Posterior vena cava (tissue), 2 donors: Measurements from ENCODE around the gene ABCA2. TPM values are rescaled to one million over a fixed set of nuclear protein-coding genes. Genes with fewer than 3 reads are reported as not detected.
"Not testable (repeated sequence)": the region's sequence is repeated elsewhere in the genome, so short reads cannot be mapped to it uniquely, and the experiment has no call there.

Experiments
- DNase-seq: peaks from one replicate; pipeline ENCODE4 v3.0.0-alpha.2; 2020; ENCODE audit warnings: low spot score
- intact Hi-C, 2 donors: fragments of 100-400 bp; cut with DNase I; formaldehyde crosslinking; loops; one replicate each; pipeline versions ENCODE4 v1.14.1 to v1.14.2; 2022 to 2023
- total RNA-seq, 2 donors: library from RNA; stranded (reverse); fragmentation: NEBNext Ultra II Directional; extraction: Animal tissue kit (Norgen Biotek cat#: 25700); gene quantifications; one replicate each; pipeline ENCODE4 v1.2.1, GENCODE V29; 2021
- donor health status: DM: yes; HTN: yes; CAD: no.
- donor health status: DM: yes; HTN: yes; CAD: no.

Gene ABCA2
- total RNA-seq, 2 donors from 2014 or later = 30.8 to 32.8 TPM

DNA sequence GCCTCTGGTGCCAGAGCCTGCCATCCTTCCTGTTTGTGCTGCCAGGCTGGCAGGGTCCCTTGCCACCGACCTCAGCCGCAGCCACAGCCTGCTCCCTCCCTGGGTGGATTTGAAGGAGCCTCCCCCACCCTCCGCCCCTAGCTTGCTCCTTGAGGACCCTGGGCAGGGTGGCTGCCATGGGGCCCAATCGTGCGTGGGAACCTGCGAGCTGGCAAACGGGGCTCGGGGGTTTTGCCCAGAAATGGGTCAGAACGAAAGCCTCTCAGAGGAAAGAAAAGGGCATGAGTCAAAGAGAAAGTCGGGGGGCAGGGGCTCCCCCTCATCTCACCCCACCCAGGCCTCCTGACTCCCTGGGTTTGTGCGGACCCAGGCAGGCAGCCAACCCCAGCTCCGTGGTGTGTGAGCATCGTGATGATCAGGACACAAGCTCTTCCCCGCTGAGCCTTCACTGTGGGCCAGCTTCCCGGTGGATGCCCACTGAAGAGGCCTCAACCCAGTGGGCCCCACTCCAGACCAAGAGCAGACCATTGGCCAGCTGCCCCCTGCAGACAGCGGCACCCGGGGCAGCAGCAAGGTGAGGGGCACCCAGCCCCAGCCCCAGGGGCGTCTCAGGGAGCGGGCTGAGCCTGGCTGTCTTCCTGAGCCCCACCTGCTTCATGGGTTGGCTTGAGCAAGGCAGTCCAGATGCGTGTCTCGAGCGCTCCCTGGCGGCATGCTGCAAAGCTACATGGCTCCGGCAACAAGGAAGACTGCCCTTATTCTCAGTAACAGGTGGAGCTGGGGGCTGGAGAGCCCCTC, 6.9 kb upstream of the ABCA2 start:
- intact Hi-C loops = loop anchor here (2.0 to 10.0 kb wide), 2 partner anchors 190 to 250 kb away; partner anchors contain the start of genes AJM1 (in 1 of the 2) and PHPT1 (in 1 of the 2)
- peak; percentile 93 for DNase-seq

DNA sequence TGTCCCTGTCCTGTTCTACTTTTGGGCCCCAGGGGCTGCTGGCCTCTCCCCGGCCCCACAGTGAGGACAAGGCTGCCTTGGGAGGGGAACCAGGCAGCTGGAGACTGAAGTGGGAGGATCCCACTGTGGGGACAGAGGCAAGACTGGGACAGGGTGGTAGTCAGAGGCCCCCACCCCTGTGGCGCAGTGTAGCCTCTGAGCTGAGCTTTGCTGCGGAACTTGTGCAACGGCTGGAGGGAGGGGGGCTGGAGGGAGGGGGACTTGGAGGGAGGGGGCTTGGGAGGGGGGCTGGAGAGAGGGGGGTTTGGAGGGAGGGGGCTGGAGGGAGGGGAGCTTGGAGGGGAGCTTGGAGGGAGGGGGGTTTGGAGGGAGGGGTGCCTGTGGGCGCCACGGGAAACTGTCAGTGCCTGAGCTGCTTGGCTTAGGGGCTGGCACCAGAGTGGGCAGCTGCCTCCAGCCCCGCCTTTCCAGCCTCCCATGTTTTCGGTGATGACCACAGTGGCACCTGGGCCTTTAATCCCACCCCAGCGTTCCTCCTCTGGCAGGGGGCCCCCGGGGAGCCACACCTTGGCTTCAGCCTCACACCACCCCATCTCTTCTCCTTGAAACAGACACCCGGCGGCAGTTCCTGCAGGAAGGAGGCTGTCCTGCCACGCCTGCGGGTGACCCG, 6.1 kb upstream of the ABCA2 start:
- no peak for DNase-seq
- intact Hi-C loops = loop anchor here (2.0 to 10.0 kb wide), 2 partner anchors 189 to 249 kb away; partner anchors contain the start of genes AJM1 (in 1 of the 2) and PHPT1 (in 1 of the 2)

DNA sequence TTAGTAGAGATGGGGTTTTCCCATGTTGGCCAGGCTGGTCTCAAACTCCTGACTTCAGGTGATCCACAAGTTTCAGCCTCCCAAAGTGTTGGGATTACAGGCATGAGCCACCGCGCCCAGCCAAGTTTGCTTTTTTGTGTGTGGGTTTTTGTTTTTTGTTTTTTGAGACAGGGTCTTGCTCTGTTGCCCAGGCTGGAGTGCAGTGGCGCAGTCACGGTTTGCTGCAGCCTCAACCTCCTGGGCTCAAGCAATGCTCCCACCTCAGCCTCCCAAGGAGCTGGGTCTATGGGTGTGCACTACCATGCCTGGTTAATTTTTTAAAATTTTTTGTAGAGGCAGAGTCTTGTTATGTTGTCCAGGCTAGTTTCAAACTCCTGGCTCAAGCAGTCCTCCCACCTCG, 5.4 kb upstream of the ABCA2 start:
- intact Hi-C loops = loop anchor here in 1 of 2 donors (10.0 kb wide), 1 partner anchor 189 kb away; the partner anchor contains the start of genes AJM1 and PHPT1
- DNase-seq = not testable (repeated sequence)

DNA sequence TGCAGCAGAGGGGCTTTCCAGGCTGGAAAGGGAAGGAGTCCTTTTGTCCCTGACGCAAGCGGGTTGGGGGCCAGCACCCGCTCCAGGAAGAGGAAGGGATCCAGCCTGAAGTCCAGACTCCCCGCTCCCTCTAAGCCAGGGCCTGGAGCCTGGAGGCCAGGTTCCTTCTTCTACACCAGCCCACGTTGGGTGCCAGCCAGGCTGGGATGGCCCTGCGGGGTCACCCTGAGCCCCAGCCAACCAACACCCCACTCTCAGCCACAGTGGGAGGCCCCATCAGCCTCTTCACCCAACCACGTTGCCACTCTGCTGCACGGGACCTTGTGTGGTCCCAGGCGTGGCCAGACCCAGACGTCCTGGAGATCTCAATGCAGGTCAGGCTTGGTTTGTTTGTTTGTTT, 4.8 kb upstream of the ABCA2 start:
- intact Hi-C loops = loop anchor here in 1 of 2 donors (10.0 kb wide), 1 partner anchor 188 kb away; the partner anchor contains the start of genes AJM1 and PHPT1

DNA sequence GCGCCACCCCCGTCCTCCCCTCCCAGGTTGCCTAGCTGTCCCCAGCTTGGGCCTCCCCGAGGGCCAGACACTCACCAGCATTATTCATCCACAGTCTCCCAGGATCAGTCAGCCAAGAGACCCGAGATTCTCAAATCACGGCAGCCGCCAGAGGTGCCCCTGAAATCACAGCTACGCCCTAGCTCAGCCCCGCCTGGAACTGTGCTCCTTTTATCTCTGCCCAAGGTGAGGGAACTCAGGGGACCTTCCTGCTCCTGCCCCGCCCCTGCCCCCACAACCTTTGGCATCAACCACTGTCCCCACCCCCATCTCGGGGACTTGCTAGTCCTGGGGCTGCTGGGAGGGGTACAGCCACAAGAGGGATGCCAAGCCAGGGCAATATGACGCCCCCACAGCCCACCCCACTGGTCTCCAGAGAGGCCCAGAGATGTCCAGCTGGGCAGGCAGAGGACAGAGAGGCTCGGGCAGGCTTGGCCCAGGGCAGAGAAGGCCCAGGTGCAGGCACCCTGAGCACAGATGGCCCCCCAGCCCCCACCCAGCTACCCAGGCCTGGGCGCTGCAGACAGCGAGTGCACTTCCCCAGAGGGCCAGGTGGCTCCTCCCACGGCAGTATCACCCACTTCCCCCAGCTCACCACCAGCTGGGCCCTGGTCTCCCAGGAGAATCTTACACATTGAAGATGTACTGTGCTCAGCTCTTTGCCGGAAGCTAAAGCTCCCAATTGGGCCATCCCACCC, 4.0 kb upstream of the ABCA2 start, which contains the start of gene FUT7:
Gene FUT7, minus strand, starts transcription at position 185 of the 737 bp plus-strand sequence. Its CDS starts 97 bp downstream, at position 88.
- no peak for DNase-seq
- intact Hi-C loops = loop anchor here in 1 of 2 donors (10.0 kb wide), 1 partner anchor 187 kb away; the partner anchor contains the start of genes AJM1 and PHPT1

More for the DNA sequence above, 4.8 kb upstream of the ABCA2 start:
- DNase-seq = peak; percentile 93

DNA sequence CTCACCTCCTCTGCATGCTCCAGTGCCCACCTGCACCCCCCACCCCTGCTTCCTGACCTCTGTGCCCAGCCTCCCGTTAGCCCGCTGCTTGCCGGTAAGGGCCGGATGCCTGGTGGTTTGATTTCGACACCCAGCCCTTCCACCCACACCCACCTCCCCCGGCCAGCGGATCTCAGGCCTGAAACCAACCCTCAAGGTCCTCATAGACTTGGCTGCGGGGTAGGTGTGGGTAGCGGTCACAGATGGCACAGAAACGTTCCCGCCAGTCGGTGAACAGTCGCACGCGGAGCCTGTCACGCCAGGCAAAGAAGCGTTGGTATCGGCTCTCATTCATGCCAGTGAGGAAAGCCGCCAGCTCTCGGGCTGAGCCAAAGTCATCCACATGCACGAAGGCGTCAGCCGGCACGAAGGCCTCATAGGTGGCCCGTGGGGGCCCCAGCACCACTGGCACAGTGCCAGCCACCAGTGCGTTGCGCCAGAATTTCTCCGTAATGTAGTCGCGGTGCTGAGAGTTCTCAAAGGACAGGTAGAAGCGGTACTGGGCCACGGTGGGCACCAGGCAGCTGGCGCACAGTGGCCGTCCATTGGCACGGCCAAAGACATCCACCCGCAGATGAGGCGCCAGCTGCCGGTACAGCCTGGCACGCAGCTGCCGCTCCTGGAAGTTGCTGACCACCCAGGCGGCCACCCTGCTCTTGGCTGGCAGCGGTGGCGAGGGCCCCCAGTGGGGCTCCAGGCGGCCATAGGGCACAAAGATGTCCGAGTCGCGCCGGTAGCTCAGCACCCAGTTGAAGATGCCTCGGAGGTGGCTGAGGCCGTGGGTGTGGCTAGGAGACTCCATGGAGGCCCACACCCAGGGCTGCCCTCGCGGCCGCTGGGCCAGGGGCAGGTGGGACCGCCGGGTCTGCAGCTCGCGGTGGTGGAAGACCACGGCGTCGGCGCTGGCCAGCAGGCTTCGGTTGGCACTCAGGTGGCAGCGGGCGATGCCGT, 2.8 kb upstream of the ABCA2 start:
- intact Hi-C loops = loop anchor here in 1 of 2 donors (10.0 kb wide), 1 partner anchor 186 kb away; the partner anchor contains the start of genes AJM1 and PHPT1

DNA sequence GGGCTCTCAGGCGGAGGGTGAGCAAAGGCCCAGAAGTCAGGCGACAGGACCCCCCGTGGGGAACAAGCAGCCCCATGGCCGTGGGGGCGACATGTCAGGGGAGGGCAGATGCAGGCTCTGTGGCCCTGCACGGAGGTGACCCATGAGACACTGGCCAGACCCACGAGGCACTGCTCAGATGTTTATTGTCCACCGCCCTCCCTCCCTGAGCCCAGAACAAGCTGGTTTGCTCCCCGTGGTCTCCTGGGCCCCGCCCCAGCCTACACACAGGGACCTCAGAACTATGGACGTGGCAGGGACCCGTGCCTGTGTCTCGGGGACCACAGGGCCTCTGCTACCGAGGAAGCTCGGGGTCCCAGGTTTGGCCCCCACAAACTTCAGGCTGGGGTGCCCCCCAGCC, 2.0 kb upstream of the ABCA2 start:
- intact Hi-C loops = loop anchor here in 1 of 2 donors (10.0 kb wide), 1 partner anchor 185 kb away; the partner anchor contains the start of genes AJM1 and PHPT1
- no peak for DNase-seq

More for the DNA sequence above, 2.8 kb upstream of the ABCA2 start:
- no peak for DNase-seq

DNA sequence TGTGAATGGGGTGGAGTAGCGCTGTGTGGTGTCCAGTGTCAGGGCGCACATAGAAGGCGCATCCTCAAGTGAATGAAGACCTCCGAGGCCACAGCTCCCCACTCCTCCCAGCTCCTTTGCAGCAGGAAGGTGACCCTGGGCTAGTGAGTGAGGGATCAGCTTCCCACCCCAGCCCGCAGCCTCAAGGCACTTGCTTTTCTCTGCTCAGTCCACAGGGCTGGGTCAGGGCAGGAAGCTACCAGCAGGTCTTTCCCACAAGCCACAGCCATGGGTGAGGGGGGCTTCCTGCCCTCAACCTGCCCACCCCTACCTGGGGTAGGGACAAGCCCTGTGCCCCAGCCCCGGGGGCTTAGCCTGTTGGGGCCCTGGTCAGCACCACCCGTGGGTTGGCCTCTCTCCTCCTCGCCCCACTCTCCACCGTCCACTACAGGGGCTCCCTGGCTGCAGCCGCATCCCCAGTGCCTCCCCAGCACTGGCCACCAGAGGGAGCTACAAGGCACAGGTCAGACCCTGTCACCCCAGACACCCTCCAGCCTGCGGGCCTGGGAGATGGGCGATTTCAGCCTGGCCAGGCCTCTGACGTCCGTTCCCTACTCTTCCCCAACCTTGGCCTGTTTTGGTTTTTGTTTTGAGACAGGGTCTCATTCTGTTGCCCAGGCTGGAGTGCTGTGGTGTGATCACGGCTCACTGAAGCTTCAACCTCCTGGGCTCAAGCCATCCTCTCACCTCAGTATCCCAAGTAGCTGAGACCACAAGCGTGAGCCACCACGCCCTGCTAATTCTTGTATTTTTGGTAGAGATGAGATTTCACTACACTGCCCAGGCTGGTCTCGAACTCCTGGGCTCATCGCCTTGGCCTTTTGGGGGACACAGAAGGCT, 1.3 kb upstream of the ABCA2 start:
- intact Hi-C loops = loop anchor here in 1 of 2 donors (5.0 kb wide), 1 partner anchor 242 kb away; no protein-coding TSS in a partner anchor
- peak; percentile 95 for DNase-seq

DNA sequence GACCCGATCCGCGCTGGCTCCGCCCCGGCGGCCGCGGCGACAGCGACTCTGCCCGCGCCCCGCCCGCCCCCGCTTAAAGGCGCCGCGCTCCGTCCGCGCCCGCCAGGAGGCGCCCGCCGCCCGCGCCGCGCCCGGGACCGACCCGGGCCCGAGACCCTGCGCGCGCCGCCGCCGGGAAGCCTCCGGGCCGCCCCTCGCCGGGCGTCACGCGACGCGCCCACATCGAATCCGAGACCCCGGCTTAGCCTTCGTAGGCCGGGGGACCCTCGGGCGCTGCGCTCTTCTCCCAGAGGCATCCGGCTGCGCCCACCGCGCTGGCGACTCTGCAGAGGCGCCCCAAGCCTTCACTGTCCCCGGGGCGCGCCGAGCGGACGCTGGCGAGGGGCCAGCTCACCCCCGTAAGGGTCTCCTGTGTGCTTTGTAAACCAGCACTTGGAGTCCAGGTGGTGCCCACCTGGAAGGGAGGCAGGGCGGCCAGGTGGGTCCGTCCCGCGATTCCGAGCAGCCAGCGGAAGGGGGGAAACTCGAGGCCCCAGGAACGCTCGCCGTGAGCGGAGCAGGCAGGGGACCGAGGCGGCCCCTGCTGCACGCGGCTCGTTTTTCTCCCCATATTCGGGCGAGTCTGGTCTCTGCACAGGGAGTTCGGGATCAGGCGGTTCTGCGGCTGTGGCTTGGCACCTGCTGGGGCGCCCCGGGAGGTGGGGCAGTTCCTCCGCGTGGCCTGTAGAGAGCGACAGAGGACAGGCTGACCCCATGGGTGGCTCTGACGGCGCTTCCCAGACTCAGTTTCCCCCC, 423 bp upstream of the ABCA2 start:
- intact Hi-C loops = loop anchor here in 1 of 2 donors (5.0 kb wide), 1 partner anchor 241 kb away; no protein-coding TSS in a partner anchor
- DNase-seq = no peak

DNA sequence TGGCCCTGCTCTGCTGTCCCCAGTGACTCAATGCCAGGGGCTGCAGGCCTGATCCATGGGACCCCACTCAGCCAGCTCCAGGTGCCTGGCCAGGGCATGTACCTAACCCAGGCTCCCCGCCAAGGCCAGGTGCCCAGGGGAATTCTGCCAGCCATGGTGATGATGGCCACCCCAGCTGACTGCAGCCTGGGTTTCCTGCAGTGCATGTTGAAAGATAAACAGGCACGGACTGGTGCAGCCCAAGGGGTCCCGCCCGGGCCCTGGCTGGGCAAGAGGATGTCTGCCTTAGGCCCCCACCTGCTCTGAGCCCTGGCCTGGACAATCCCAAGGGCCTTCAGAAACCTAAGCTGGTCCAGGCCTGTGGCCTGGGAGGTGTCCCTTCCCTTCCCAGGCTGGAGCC, 1.2 kb downstream of the ABCA2 start:
- no peak for DNase-seq
- intact Hi-C loops = loop anchor here (2.0 to 5.0 kb wide), 2 partner anchors 240 kb away; no protein-coding TSS in a partner anchor

DNA sequence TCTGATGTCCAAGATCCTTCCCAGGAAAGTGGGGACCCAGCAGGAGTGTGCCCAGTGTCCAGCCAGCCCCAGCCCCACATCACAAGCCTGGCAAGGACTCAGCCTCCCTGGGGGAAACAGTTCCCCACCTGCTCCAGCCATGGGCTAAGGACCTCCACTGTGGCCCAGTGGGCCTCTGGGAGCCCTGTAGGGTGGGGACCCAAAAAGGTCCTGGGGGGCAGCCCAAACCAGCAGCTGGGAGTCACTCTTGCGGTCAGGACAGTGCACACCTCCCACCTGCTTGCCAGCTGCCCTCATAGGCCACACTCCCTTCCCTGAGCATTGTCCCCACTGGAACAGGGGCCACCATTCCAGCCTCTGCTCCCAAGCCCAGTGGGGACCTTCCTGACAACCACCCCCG, 1.7 kb downstream of the ABCA2 start:
- intact Hi-C loops = loop anchor here (2.0 to 5.0 kb wide), 2 partner anchors 239 to 240 kb away; no protein-coding TSS in a partner anchor
- DNase-seq = no peak

DNA sequence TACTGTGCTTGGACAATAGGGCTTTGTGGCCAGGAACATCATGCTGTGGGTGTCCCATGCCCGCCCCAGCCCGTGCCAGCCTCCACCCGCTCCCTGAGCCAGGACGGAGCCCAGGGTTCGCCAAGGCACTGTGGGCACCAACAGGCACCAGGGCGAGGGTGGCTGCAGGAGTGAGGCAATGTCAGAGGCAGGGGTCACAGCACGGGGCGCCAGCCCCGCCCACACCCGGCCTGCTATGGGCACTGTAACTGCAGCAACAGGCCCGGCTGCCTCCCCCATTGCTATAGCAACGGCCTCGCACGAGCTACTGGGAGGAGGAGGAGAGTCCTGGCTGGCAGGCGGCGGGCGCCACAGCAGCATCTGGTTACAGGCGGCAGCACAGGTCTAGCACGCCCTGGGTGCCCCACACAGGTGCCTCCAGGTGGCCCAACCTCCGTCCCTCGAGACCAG, 2.5 kb downstream of the ABCA2 start:
- DNase-seq = no peak
- intact Hi-C loops = loop anchor here in 1 of 2 donors (5.0 kb wide), 1 partner anchor 238 kb away; no protein-coding TSS in a partner anchor

DNA sequence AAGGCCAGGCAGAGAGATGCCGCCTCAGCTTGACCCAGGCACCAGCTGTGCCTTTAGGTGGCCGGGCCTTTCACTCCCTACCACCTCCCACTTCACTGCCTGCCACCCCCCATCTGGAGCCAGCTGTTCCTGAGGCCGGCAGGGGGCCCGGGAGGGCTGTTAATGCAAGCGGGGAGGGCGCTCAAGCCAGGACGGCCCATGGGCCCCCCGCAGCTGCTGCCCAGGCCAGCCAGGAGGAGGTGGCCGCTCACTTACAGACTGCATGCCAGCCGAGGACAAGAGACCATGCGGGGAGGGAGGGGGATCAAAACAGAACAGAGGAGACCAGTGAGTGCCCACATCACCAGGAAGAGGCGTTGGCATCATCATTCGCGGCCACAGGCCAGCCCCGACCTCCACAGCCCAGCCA, 4.5 kb downstream of the ABCA2 start:
- no peak for DNase-seq
- intact Hi-C loops = no loop called here

DNA sequence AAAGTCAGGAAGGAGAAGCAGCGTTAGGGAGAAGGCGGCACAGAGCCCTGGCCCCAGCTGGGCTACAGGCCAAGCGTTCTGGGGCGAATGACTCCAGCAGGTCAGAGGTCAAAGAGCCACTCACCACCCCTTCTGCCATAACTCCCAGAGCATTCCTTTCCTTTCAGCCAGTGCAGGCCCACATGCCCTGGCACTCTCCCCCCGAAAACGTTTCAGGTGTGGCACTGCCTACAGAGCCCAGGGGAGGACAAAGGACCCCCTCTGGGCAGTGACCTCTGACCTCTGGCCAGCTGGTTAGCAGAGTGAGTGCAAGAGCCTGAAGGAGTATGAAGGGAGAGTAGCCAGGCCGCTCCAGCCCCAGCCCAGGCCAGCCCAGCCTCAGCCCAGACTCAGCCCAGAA, 4.9 kb downstream of the ABCA2 start:
- intact Hi-C loops = no loop called here
- DNase-seq = no peak

DNA sequence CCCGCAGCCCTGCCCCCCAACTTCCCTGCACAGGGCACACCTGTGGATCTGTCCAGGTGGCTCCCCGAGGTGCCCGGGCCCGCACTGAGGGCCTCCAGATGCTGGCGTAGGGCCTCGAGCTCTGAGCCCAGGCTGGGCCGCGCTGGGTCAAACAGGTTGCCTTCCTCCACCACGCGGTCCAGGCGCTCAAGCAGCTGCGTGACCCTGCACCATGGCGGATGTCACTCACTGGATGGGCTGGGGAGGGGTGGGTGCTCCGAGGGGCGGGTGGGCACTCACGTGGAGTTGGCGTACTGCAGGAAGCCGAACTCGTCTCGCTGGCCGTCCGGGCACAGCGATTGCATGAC, 5.4 kb downstream of the ABCA2 start:
- DNase-seq = no peak
- intact Hi-C loops = no loop called here
